Endothelial cell of umbilical vein (primary cell): Measurements from ENCODE around the gene CLNK. TPM values are rescaled to one million over a fixed set of nuclear protein-coding genes. Genes with fewer than 3 reads are reported as not detected.

Experiments used
- BruUV-seq: library from RNA; stranded (reverse); fragments of 400-500 nt; replicated peaks from 2 replicates; lab custom pipeline; 2021; lab: Mats Ljungman, UMichigan
- CTCF ChIA-PET: fragments of 300-600, 350-600 bp; sonication (Branson Sonifier 250); formaldehyde crosslinking; loops from one replicate; lab custom pipeline; 2021; ENCODE audit warnings: antibody characterized with exemption, inconsistent platforms; lab: Charles Lee
- POLR2A ChIA-PET: fragments of 300-600, 350-600 bp; sonication (Branson Sonifier 250); formaldehyde crosslinking; loops from one replicate; lab custom pipeline; 2021; ENCODE audit warnings: antibody characterized with exemption, inconsistent platforms; lab: Charles Lee
- DNase-seq: peaks from one replicate; pipeline ENCODE4 v3.0.0-alpha.2; 2011; ENCODE audit warnings: low read depth, low spot score
- FAIRE-seq: peaks from 2 replicates; lab custom pipeline; 2011; peaks lifted over from hg19 to GRCh38; lab: Jason Lieb, UNC
- H2AFZ ChIP-seq: 2 replicates; pipeline ENCODE4 v1.6.0; 2012; ENCODE audit warnings: low read depth, low read length, control low read depth, inconsistent platforms
- H3K27ac ChIP-seq: 2 replicates; pipeline ENCODE4 v1.5.1; 2011; ENCODE audit warnings: low read depth, mild to moderate bottlenecking, control low read depth, low read length, moderate library complexity; ENCODE audit not compliant: insufficient read depth
- H3K27me3 ChIP-seq, 2 experiments: 2 replicates each; pipeline versions ENCODE4 v1.6.0 to v1.6.1; 2011; ENCODE audit warnings: low read length in 2 of 2, mixed read lengths in 1 of 2; ENCODE audit not compliant: control insufficient read depth in 2 of 2, insufficient read depth in 2 of 2
- H3K36me3 ChIP-seq, 2 experiments: 2 replicates in 1 of 2; 3 replicates in 1 of 2; pipeline ENCODE4 v1.5.1; 2011; ENCODE audit warnings: low read length in 2 of 2, mild to moderate bottlenecking in 1 of 2, moderate library complexity in 1 of 2; ENCODE audit not compliant: control insufficient read depth in 2 of 2, insufficient read depth in 2 of 2; ENCODE audit errors: extremely low read depth in 1 of 2
- H3K4me1 ChIP-seq: 3 replicates; pipeline ENCODE4 v1.5.1; 2011; ENCODE audit warnings: mild to moderate bottlenecking, low read length; ENCODE audit not compliant: control insufficient read depth, insufficient read depth; ENCODE audit errors: extremely low read depth
- H3K4me2 ChIP-seq: 2 replicates; pipeline ENCODE4 v1.6.1; 2011; ENCODE audit warnings: low read length, control low read depth, mixed read lengths; ENCODE audit not compliant: insufficient read depth
- H3K4me3 ChIP-seq, 3 experiments: fragments of 200-600 bp in 1 of 3; sonication (generic), shearing (Covaris generic) in 1 of 3; replicated peaks in 1 of 3; 2 replicates each; pipeline ENCODE4 v1.5.1; 2011 to 2016; ENCODE audit warnings: control low read depth in 3 of 3, low read length in 3 of 3, mild to moderate bottlenecking in 2 of 3, inconsistent platforms in 1 of 3, low read depth in 1 of 3, moderate library complexity in 1 of 3; ENCODE audit not compliant: insufficient read depth in 1 of 3
- H3K79me2 ChIP-seq: 2 replicates; pipeline ENCODE4 v1.6.0; 2012; ENCODE audit warnings: low read length, inconsistent platforms; ENCODE audit not compliant: control insufficient read depth, insufficient read depth
- H3K9ac ChIP-seq: replicated peaks from 2 replicates; pipeline ENCODE3; 2011; ENCODE audit warnings: low read length, control low read depth; ENCODE audit not compliant: insufficient read depth; ENCODE audit errors: extremely low read depth
- H3K9me1 ChIP-seq: replicated peaks from 3 replicates; pipeline ENCODE4 v1.6.0; 2011; ENCODE audit warnings: mild to moderate bottlenecking, low read length; ENCODE audit not compliant: control insufficient read depth, insufficient read depth; ENCODE audit errors: extremely low read depth
- H3K9me3 ChIP-seq: replicated peaks from 2 replicates; pipeline ENCODE4 v1.5.1; 2012; ENCODE audit warnings: low read length, inconsistent platforms; ENCODE audit not compliant: control insufficient read depth, insufficient read depth
- H4K20me1 ChIP-seq: replicated peaks from 2 replicates; pipeline ENCODE3; 2011; ENCODE audit warnings: mild to moderate bottlenecking, low read length; ENCODE audit not compliant: control insufficient read depth, insufficient read depth; ENCODE audit errors: extremely low read depth
- CTCF ChIP-seq, 2 donors: IDR thresholded peaks; 1 replicate in 1 of 2; 2 replicates in 1 of 2; pipeline ENCODE4 v1.5.1; 2011; ENCODE audit warnings: low read length in 2 of 2, mild to moderate bottlenecking in 2 of 2, moderate library complexity in 2 of 2, control low read depth in 1 of 2, inconsistent platforms in 1 of 2, low read depth in 1 of 2; ENCODE audit not compliant: insufficient read depth in 1 of 2; ENCODE audit errors: extremely low read depth in 1 of 2
- EZH2 ChIP-seq: IDR thresholded peaks from 2 replicates; pipeline ENCODE4 v1.6.1; 2012; ENCODE audit warnings: borderline replicate concordance, low read depth, mild to moderate bottlenecking, moderate library complexity, low read length, inconsistent platforms; ENCODE audit not compliant: severe bottlenecking
- FOS ChIP-seq: IDR thresholded peaks from 2 replicates; pipeline ENCODE4 v1.6.1; 2011; ENCODE audit warnings: mild to moderate bottlenecking, low read length, moderate library complexity, borderline replicate concordance; ENCODE audit not compliant: insufficient read depth
- GATA2 ChIP-seq: IDR thresholded peaks from 2 replicates; pipeline ENCODE4 v1.7.0; 2011; ENCODE audit warnings: low read depth, mild to moderate bottlenecking, moderate library complexity, mixed read lengths, low read length; ENCODE audit not compliant: insufficient read length, insufficient read depth
- JUN ChIP-seq: IDR thresholded peaks from 2 replicates; pipeline ENCODE4 v1.6.1; 2011; ENCODE audit warnings: borderline replicate concordance, low read depth; ENCODE audit not compliant: insufficient read length, insufficient read depth
- MAX ChIP-seq: IDR thresholded peaks from 2 replicates; pipeline ENCODE4 v1.6.1; 2011; ENCODE audit not compliant: insufficient read depth, insufficient read length
- MYC ChIP-seq: IDR thresholded peaks from one replicate; pipeline ENCODE4 v1.6.1; 2011; ENCODE audit warnings: mild to moderate bottlenecking, low read depth, low read length
- POLR2A ChIP-seq: IDR thresholded peaks from 2 replicates; pipeline ENCODE4 v1.6.1; 2012; ENCODE audit warnings: low read depth, mild to moderate bottlenecking, control low read depth, low read length
- POLR2AphosphoS5 ChIP-seq: IDR thresholded peaks from 2 replicates; pipeline ENCODE4 v1.6.1; 2012; ENCODE audit warnings: low read depth, mild to moderate bottlenecking, control low read depth, low read length, moderate library complexity; ENCODE audit not compliant: insufficient read depth
- dilution Hi-C: fragments of 300-500 bp; cut with MboI; formaldehyde crosslinking; loops from one replicate; pipeline ENCODE4 v1.15.0; 2019; ENCODE audit warnings: low sequenced_read_pairs; ENCODE audit not compliant: extremely low pct_ligation_motif_present
- intact Hi-C: fragments of 100-400 bp; cut with micrococcal nuclease; formaldehyde crosslinking; loops from one replicate; pipeline ENCODE4 v1.10.0; 2022
- polyA plus RNA-seq, 4 experiments: library from polyadenylated mRNA; depleted of rRNA in 3 of 4; stranded (reverse) in 3 of 4; unstranded in 1 of 4; fragments of >200 nt; gene quantifications; 2 replicates each; pipeline versions ENCODE4 v1.2.1 to v1.2.3, GENCODE V29; 2011 to 2012; ENCODE audit warnings: missing spikeins in 1 of 4
- total RNA-seq: library from RNA; stranded (reverse); gene quantifications from 2 replicates; pipeline ENCODE4 v1.2.3, GENCODE V29; 2021

CLNK gene
- total and polyA plus RNA-seq, 2 donors (not counting 3 experiments of a cell fraction or from before 2014, with no cell fraction given): not detected

GRCh38 chr4:10571909-10572308 is 112.7 kb downstream of the CLNK start:
- CTCF ChIA-PET: interaction anchor here (1.5 to 2.0 kb wide), 2 partner anchors 8 to 20 kb away, joined by 3 to 6 read pairs; no protein-coding TSS in a partner anchor
- no peaks in the 10 kb centered on the region for H3K9me1 ChIP-seq
- H3K4me2 ChIP-seq: no peak overlapping the region
- no TSS peak for BruUV-seq
- H3K9ac ChIP-seq: no peak overlapping the region
- H4K20me1 ChIP-seq: no peaks in the 10 kb centered on the region
- DNase-seq (no peak), FAIRE-seq (no peak)
- no peak overlapping the region for H3K4me3 ChIP-seq
- no peaks in the 10 kb centered on the region for H3K9me3 ChIP-seq
- H3K79me2 ChIP-seq: no peaks in the 10 kb centered on the region
- H3K27ac ChIP-seq: no peak overlapping the region
- dilution Hi-C loops (no loop called here), intact Hi-C loops (no loop called here)
- TF ChIP-seq POLR2AphosphoS5 (no peak), POLR2A (no peak), MYC (no peak), JUN (no peak), FOS (no peak), MAX (no peak), CTCF (IDR thresholded peaks at IDR 0.05; ENCODE audit: extremely low read depth in 1 of 2, insufficient read depth in 1 of 2, low read depth in 1 of 2, low read length in 2 of 2) (no peak), GATA2 (no peak), EZH2 (no peak)
- H3K27me3 ChIP-seq: peaks cover 5 to 10% of the 10 kb centered on the region in 2 experiments
- POLR2A ChIA-PET: no interaction called here
- H3K36me3 ChIP-seq: no peaks in the 10 kb centered on the region
- H3K4me1 ChIP-seq: no peaks in the 10 kb centered on the region
- H2AFZ ChIP-seq: no peak overlapping the region
